Dermis microvascular lymphatic vessel endothelial cell (primary cell): Measurements from ENCODE around the gene ZNF320. TPM values are rescaled to one million over a fixed set of nuclear protein-coding genes. Genes with fewer than 3 reads are reported as not detected.
"Not testable (repeated sequence)": the region's sequence is repeated elsewhere in the genome, so short reads cannot be mapped to it uniquely, and the experiment has no call there.

ENCODE experiments used
- DNase-seq, 2 donors: peaks; one replicate each; pipeline versions ENCODE4 v3.0.0 to v3.0.0-alpha.2; 2010; ENCODE audit warnings: low read depth in 2 of 2
- total RNA-seq: library from RNA; depleted of rRNA; stranded (reverse); fragments of >200 nt; gene quantifications from 2 replicates; pipeline ENCODE4 v1.2.1, GENCODE V29; 2014

ZNF320 gene
- total RNA-seq, result 7.7 and 8.7 TPM in 2 replicates

DNA sequence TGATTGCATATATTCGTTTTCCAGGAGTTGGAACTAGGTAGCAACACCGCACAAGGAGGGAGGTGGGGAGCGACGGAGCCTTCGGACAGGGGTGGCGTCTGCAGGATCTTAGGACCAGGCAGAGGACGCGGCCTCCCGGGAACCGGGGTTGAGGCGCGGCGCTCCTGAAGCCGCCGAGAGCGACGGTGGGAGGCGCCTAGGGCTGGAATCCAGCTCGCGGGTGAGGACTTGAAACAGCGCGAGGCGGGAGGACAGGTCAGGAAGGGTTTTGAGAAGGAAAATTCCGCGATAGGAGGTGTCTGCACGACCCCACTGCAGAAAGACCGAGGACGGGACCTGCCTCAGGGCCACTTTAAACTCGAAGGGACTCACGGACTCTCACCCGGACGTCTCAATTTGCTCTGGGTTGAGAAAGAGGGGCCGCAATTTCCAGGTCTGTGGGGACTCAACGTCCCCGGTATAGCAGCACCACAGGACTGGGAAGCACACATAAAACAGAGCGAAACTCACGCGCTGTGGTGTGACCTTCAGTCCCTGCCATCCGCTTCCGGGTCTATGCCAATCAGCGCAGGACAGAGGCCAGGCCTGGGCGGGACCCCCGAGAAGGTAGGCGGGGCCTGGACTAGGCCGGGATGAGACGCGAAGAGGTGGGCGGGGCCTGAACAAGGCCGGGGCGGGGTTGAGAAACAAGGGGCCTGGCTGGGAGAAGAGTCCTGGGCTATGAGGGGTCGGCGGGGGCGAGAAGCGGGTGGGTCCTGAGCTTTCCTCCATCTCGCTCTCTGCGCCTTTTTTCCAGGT lies at the start of gene ZNF320:
TSS of gene ZNF320 (minus strand) at position 498 of the 798 bp plus-strand sequence. CDS start 7,380 bp downstream, outside the sequence.
- peak; percentile 89 to 96 for DNase-seq

DNA sequence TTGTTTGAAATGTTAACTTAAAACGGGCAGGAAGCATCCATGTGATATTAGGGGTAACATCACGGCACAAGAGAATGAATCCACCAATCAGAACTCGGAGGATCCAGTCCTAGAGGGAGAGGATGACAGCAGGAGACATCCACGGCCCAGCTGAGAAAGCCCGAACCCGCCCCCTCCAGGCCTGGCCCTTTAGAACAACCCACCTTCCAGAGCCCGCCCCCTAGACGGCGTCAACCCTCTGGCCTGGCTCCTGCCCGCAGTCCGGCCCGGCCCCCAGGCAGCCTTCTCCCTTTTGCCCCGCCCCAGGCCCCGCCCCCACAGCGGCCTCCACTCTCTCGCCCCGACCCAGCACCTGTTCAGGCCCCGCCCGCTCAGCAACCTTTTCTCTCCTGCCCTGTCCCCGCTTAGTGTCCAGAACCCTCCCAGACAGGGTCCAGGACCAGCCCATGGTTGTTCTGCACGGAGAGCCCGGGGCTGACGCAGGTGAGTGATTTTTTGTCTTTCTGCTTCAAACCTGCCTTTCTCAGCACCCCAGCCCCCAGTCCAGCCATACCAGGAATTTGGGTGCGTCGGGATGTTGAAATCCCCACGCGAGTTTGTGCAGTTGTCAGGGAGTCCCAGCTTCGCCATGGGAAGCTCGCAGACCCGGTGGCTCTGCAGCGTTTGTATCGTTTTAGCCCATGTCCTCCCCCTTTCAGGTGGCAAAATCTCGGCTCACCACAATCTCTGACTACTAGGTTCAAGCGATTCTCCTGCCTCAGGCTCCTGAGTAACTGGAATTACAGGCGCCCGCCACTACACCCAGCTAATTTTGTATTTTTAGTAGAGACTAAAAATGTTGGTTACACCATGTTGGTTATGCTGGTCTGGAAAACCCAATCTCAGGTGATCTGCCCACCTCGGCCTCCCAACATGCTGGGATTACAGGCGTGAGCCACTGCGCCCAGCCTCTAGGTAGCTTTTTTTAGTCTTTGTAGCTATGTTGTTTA lies 49.2 kb upstream of the ZNF320 start:
- peak in 1 of 2 donors; percentile 85 for DNase-seq

DNA sequence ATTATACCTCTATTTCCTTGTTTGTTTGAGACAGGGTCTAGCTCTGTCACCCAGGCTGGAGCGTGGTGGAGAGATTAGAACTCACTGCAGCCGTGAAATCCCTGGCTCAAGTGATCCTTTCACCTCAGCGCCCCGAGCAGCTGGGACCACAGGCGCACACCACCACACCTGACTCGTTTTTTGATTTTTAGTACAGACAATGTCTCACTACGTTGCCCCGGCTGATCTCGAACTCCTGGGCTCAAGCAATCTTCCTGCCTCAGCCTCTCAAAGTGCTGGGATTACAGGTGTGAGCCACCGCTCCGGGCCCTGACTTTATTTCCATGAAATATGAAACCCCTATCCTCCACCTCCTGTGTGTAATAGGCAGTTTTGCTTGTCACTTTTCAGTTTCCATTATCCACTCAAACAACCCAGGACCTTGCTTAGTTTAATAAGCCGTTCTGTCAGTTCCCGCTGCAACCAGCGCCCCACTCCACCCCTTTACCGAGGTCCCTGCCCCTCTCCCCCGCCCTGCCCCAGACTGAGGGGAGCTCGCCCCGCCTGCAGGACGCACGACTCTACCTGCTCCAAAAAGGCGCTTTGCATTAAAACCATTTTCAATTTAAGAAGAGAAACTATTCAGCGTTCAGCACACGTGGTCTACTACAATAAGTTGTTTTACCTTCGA lies 48.4 kb upstream of the ZNF320 start:
- DNase-seq, result no peak

DNA sequence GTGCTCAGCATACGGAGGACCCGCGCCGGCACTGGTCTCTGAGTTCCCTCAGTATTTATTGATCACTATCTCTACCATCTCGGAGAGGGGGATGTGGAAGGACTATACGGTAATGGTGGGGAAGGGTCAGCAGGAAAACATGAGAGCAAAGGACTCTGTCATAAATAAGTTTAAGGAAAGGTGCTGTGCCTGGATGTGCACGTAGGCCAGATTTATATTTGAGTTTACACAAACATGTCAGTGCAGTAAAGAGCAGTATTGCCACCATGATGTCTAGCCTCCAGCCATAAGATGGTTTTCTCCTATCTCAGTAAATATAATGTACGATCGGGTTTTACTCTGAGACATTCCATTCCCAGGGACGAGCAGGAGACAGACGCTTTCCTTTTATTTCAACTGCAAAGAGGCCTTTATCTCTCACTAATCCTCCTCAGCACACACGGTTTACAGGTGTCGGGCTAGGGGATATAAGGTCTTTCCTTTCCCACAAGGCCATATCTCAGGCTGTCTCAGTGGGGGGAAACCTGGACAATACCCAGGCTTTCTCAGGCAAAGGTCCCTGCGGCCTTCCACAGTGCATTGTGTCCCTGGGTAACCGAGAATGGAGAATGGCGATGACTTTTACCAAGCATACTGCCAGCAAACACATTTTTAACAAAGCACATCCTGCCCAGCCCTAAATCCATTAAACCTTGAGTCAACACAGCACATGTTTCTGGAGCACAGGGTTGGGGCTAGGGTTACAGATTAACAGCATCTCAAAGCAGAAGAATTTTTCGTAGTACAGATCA lies 47.5 kb upstream of the ZNF320 start:
- not testable (repeated sequence) for DNase-seq

DNA sequence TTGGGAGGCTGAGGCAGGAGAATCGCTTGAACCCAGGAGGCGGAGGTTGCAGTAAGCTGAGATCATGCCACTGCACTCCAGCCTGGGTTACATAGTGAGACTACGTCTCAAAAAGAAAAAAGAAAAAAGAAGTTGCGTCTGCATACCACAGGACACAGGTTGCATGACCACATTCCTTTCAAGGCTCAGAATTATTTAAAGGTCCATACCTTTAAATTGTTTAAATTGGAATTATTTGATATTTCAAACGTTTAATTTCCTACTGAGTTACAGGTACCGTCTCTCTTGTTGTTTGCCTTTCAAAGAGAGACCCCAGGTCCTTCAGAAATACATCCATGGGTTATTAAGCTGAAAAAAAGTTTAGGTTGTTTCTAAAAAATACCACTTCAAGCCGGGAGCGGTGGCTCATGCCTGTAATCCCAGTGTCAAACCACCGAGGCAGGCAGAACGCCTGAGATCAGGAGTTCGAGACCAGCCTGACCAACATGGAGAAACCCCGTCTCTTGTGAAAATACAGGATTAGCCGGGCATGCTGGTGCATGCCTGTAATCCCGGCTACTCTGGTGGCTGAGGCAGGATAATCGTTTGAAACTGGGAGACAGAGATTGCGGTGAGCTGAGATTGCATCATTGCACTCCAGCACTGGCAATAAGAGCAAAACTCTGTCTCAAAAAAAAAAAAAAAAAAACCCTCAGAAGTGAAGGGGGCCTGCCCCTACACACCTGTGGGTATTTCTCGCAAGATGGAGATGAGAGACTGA lies 46.6 kb upstream of the ZNF320 start:
- DNase-seq, result no peak

DNA sequence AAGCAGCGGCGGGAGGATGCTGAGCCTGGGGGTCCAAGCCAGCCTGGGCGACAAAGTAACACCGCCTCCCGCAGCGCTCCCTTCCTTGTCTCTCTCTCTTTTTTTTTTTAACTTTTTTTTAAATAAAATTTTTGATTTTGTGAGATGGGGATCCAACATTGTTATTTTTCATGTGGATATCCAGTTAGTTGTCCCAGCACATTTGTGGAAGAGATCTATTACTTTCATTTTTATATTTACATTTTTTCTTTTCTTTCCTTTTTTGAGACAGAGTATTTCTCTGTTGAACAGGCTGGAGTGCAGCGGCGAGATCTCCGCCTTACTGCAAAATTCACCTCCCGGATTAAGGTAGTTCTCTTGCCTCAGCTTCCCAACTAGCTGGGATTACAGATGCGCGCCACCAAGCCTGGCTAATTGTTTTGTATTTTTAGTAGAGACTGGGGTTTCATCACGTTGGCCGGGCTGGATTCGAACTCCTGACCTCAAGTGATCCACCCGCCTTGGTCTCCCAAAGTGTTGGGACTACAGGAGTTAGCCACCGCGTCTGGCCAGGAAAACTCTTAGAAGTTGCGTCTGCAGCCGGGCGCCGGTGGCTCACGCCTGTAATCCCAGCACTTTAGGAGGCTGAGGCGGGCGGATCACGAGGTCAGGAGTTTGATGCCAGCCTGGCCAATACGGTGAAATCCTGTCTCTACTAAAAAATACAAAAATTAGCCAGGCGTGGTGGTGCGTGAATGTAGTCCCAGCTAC lies 45.9 kb upstream of the ZNF320 start:
- DNase-seq, result no peak

DNA sequence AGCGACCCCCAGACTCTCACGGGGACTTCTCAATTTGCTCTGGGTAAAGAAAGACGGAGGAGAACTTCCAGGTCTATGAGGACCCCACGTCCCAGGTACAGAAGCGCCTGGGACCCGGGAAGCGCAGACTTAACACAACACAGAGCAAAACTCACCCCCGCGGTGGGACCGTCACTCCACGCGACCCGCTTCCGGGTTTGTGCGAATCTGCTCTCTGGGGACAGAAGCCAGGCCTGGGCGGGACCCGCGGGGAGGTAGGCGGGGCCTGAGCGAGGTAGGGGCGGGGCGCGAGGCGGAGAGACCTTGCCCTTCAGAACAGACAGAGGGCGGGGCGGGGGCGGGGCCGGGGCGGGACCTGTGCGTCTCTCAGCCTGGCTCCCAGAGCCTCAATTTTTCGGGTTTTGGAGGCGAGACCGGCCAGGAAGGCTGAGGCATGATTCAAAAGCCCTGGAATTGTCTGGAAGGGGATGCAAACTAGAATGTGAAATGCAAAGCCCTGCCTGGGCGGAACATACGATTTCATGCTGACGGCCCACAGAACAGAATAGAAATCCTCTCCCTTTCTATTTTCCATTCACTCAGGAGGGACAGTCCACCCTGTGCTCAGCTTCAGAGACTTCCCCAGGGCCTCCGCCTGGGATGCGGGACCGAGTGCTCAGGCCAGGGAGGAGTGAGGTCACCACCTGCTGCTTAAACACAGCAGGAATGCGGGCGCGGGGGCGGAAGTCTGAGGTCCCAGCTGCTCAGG lies 45.1 kb upstream of the ZNF320 start:
- DNase-seq, result peak; percentile 49 to 82

DNA sequence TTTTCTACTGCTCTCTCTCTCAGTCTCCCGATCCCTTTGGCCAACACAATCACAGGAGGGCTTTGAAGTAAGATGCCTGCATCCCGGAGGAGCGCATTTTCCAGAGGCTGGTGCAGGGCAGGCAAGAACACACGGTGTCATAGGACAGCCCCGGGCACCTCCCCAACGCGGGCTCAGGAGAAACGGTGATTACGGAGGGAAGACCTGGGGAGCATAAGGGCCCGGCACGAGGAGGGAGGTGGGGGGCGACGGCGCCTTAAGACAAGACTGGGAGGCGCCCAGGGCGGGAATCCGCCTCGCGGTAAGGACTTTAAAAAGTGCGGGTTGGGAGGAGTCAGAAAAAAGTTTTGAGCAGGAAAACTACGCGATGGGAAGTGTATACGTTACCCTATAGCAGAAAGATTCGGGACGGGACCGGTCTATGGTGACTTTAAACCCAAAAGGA lies 44.5 kb upstream of the ZNF320 start:
- peak in 1 of 2 donors; percentile 35 for DNase-seq

DNA sequence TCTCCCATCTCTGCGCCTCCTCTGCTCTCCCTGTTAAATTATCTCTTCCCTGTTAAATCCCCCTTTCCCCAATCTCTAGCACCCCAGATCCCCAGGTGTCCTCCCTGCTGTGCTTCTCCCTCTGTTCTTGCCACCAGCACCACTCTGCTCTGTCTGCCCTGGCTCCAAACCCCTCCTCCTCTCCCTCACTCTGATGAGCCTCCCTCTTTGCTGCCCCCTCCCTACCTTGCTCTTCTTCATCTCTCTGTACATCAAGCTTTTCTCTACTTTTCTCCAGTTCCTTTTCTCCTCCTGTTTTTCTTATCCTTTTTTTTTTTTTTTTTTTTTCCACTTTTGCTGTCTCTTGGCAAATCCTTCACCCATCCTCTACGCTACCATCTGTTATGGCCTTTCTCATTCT lies 44.1 kb upstream of the ZNF320 start:
- DNase-seq, result not testable (repeated sequence)

DNA sequence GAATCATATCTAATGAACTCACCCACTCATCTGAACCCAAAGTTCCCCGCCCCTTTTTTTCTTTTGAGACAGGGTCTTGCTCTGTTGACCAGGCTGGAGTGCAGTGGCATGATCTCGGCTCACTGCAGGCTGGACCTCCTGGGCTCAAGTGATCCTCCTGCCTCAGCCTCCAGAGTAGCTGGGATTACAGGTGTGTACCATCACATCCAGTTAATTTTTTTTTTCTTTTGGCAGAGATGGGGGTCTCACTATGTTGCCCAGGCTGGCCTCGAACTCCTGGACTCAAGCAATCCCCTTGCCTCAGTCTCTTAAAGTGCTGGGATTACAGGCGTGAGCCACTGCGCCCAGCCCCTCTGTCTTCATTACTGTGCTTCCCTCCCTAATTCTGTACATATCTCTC lies 43.5 kb upstream of the ZNF320 start:
- not testable (repeated sequence) for DNase-seq

DNA sequence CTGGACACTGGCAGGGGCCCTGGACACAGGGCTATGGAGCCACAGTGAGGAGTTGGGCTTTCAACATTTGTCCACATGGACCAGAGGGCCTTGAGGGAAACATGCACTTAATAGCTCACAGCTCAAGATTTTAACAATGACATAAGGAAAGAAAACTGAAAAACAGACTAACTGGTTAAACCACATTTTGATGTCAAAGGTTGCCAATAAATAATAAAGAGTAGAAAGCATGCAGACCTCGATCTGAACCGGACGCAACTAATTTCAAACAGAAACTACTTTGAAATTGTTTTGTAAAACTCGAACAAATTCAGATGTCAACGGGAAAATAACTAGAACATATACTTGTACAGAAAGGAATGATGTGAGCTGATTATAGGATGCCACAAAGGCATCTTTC lies 41.3 kb upstream of the ZNF320 start:
- DNase-seq, result no peak

DNA sequence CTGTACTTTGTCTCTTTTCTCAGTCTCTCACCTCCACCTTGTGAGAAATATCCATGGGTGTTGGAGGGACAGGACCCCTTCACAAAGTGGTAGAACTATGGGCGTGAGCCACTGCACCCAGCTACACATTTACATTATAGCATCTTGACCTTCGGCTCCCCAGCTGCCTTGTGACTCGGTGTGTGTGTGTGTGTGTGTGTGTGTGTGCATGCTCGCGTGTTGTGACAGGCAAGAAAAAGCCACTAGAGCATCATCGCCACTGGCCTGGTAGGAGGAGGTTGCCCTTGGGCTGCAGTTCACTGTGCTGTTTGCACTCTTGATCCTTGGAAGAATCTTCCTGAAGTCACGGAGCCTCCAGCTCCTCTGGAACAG lies 39.5 kb upstream of the ZNF320 start:
- DNase-seq, result no peak

DNA sequence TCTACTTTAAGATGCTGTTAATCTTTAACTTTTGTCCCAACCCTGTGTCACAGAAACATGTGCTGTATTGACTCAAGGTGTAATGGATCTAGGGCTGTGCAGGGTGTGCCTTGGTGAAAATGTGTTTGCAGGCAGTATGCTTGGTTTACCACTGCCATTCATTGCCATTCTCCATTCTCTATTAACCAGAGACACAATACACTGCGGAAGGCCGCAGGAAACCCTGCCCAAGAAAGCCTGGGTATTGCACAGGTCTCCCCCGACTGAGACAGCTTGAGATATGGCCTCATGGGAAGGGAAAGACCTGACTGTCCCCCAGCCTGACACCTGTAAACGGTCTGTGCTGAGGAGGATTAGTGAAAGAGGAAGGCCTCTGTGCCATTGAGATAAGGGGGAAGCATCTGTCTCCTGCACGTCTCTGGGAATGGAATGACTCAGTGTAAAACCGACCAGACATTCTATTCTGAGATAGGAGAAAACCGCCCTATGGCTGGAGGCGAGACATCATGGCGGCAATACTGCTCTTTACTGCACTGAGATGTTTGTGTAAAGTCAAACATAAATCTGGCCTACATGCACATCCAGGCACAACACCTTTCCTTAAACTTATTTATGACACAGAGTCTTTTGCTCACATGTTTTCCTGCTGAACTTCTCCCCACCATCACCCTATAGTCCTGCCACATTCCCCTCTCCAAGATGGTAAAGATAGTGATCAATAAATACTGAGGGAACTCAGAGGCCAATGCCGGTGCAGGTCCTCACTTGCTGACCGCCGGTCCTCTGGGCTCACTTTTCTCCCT lies 38.9 kb upstream of the ZNF320 start:
- DNase-seq, result peak in 1 of 2 donors; percentile 15

DNA sequence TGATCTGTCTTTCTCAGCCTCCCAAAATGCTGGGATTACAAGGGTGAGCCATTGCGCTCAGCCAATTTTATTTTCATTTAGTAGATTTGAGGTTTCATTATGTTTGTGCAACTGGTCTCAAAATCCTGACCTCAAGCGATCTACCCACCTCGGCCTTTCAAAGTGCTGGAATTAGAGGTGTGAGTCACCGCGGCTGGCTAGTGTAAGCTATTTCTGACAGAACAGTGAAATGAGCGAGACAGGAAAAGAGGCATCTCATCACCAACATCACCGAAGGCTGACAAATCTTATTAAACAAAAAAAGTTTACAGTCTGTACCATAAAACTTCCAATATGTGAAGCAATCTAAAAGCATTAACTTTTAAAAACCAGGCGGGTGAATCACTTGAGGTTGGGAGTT lies 38.0 kb upstream of the ZNF320 start:
- DNase-seq, result peak in 1 of 2 donors; percentile 10

DNA sequence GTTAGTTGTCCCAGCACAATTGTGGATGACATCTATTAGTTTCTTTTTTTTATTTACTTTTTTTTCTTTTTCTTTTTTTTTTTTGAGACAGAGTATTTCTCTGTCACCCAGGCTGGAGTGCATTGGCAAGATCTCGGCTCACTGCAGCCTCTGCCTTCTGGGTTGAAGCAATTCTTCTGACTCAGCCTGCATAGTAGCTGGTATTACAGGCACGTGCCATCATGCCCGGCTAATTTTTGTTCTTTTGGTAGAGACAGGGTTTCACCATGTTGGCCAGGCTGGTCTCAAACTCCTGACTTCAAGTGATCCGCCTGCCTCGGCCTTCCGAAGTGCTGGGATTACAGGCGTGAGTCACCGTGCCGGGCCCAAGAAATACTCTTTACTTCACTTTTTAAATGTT lies 27.2 kb upstream of the ZNF320 start:
- DNase-seq, result not testable (repeated sequence)

DNA sequence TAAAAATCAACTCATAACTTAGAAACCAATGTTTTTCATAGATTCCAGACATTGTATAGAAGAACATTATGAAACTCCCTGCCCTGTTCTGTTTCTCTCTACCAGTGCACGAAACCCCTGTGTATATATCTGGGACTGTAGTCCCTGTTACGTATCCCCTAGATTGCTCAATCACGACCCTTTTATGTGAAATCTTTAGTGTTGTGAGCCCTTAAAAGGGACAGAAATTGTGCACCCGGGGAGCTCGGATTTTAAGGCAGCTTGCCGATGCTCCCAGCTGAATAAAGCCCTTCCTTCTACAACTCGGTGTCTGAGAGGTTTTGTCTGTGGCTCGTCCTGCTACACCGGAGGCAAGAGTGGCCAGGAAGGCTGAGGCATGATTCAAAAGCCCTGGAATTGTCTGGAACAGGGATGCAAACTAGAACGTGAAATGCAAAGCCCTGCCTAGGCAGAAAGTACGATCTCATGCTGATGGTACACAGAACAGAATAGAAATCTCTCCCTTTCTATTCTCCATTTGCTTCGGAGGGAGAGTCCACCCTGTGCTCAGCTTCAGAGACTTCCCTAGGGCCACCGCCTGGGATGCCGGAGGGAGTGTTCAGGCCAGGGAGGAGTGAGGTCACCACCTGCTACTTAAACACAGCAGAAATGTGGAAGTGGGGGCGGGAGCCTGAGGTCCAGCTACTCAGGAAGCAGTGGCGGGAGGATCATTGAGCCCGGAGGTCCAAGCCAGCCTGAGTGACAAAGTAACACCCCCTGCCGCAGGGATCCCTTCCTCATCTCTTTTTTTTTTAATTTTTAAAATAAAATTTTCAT lies 26.6 kb upstream of the ZNF320 start:
- peak in 1 of 2 donors; percentile 41 for DNase-seq
